HL-60 (cell line): ENCODE results near the gene NMNAT2.

ENCODE experiments used
- DNase-seq, 2 experiments: peaks; one replicate each; pipeline ENCODE4 v3.0.0-alpha.2; 2010 to 2020; ENCODE audit warnings: low read depth in 1 of 2, low spot score in 1 of 2
- H3K27ac ChIP-seq: fragments of 250-450 bp; sonication (Bioruptor Pico); replicated peaks from 2 replicates; pipeline ENCODE4 v1.5.1; 2020; ENCODE audit warnings: mild to moderate bottlenecking, moderate library complexity
- H3K27me3 ChIP-seq: fragments of 250-450 bp; sonication (Bioruptor Pico); 2 replicates; pipeline ENCODE4 v1.5.1; 2021; ENCODE audit warnings: mild to moderate bottlenecking, moderate library complexity; ENCODE audit not compliant: insufficient read depth, poor library complexity, severe bottlenecking
- H3K4me3 ChIP-seq: replicated peaks from 2 replicates; pipeline ENCODE4 v1.5.1; 2011; ENCODE audit warnings: mild to moderate bottlenecking, control low read depth, low read length; ENCODE audit not compliant: insufficient read depth
- CTCF ChIP-seq: IDR thresholded peaks from one replicate; pipeline ENCODE4 v1.5.1; 2011; ENCODE audit warnings: low read length, control low read depth, inconsistent platforms; ENCODE audit not compliant: insufficient read depth
- GABPA ChIP-seq: IDR thresholded peaks from 2 replicates; pipeline ENCODE4 v1.6.1; 2012; ENCODE audit warnings: low read depth
- POLR2AphosphoS5 ChIP-seq: IDR thresholded peaks from 2 replicates; pipeline ENCODE4 v1.6.1; 2012; ENCODE audit warnings: low read depth
- SPI1 ChIP-seq: IDR thresholded peaks from 2 replicates; pipeline ENCODE4 v1.6.1; 2012; ENCODE audit warnings: low read depth, mild to moderate bottlenecking, borderline replicate concordance
- TF ChIP-seq, protein P1 (sequence below): IDR thresholded peaks from 2 replicates; pipeline ENCODE4 v1.6.1; 2012; ENCODE audit warnings: low read depth; ENCODE audit not compliant: insufficient replicate concordance

Gene NMNAT2

DNA sequence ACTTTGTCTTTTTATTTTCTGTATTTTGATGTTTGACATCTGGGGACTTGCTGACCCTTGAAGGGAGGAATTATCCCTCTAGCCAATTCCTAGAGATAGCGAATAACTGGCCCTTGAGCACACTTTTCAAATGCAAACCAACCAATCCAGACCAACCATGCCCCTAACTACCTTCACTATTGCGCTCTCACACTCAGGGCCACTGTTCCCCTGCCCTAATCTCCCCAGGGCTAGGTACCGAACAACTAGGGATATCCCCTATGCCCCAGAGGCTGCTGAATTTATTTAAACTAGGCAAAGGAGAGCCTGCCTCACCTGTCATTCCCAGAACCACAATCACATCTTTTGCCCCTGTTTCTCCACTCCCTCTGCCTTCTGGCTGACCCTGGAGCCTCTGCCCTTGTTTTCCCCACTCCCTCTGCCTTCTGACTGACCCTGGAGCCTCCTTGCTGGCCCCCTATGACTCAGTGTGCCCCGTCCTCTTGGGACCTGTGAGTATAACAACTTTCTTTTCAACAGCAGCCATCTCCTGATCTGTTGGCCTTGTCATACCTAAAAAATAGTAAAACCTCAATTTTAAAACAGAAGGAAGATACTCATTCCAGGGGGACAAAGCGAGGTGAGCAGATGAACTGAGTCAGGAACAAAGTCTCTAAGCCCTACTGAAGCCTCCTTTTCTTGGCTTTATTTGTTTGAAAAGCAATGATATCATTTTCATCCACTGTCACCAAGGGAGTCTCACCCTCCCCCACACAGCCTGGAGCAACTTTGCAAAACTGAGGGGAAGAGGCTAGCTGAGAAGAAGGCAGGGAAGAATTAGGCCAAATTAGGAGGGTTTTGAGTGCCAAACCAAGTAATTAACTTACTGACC lies 115.5 kb downstream of the NMNAT2 start:
- no peak for TF ChIP-seq POLR2AphosphoS5
- TF ChIP-seq, protein P1, sequence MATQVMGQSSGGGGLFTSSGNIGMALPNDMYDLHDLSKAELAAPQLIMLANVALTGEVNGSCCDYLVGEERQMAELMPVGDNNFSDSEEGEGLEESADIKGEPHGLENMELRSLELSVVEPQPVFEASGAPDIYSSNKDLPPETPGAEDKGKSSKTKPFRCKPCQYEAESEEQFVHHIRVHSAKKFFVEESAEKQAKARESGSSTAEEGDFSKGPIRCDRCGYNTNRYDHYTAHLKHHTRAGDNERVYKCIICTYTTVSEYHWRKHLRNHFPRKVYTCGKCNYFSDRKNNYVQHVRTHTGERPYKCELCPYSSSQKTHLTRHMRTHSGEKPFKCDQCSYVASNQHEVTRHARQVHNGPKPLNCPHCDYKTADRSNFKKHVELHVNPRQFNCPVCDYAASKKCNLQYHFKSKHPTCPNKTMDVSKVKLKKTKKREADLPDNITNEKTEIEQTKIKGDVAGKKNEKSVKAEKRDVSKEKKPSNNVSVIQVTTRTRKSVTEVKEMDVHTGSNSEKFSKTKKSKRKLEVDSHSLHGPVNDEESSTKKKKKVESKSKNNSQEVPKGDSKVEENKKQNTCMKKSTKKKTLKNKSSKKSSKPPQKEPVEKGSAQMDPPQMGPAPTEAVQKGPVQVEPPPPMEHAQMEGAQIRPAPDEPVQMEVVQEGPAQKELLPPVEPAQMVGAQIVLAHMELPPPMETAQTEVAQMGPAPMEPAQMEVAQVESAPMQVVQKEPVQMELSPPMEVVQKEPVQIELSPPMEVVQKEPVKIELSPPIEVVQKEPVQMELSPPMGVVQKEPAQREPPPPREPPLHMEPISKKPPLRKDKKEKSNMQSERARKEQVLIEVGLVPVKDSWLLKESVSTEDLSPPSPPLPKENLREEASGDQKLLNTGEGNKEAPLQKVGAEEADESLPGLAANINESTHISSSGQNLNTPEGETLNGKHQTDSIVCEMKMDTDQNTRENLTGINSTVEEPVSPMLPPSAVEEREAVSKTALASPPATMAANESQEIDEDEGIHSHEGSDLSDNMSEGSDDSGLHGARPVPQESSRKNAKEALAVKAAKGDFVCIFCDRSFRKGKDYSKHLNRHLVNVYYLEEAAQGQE: no peak
- no peak for TF ChIP-seq CTCF
- TF ChIP-seq GABPA: no peak
- TF ChIP-seq SPI1: no peak
- Histone ChIP-seq H3K27me3 (no peaks in the 10 kb centered on the region), H3K4me3 (no peak overlapping the region), H3K27ac (no peak overlapping the region)
- DNase-seq: no peak

GRCh38 chr1:183301239-183301638 lies 116.9 kb downstream of the NMNAT2 start:
- no peaks in the 10 kb centered on the region for H3K27me3 ChIP-seq
- DNase-seq: no peak
- TF ChIP-seq POLR2AphosphoS5: no peak
- no peak for TF ChIP-seq GABPA
- TF ChIP-seq, protein P1: no peak
- no peak for TF ChIP-seq CTCF
- no peak for TF ChIP-seq SPI1
- no peak overlapping the region for H3K4me3 ChIP-seq
- no peak overlapping the region for H3K27ac ChIP-seq

DNA sequence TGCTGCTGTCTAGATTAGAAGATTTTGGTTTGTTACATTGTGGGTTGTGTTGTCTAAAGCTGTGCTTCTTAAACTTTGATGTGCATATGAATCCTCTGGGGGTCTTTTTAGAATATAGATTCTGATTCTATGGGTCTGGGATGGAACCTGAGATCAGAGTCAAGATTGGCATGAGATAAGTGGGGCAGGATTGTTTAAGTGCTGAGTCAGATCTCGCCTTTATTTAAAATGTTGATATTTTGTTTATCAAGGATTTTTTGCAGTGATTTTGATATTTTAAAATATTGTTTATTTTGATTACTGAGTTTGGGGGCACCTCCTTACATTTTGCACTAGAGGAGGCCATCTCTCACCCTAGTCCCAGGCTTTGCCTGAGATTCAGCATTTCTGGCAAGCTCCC lies 117.4 kb downstream of the NMNAT2 start:
- Histone ChIP-seq H3K27me3 (no peaks in the 10 kb centered on the region), H3K27ac (no peak overlapping the region), H3K4me3 (no peak overlapping the region)
- no peak for DNase-seq
- no peak for TF ChIP-seq POLR2AphosphoS5
- no peak for TF ChIP-seq CTCF
- TF ChIP-seq SPI1: no peak
- TF ChIP-seq, protein P1: no peak
